Right ventricle myocardium inferior (tissue), 1 donor: Measurements from ENCODE around the gene ADARB2. TPM values are rescaled to one million over a fixed set of nuclear protein-coding genes. Genes with fewer than 3 reads are reported as not detected.

ENCODE experiments used
- ATAC-seq: fragments of 200-7000 bp; cut with Tn5 transposase; one replicate; pipeline ENCODE4 v1.9.1; 2020; ENCODE audit warnings: mild to moderate bottlenecking, moderate library complexity
- DNase-seq: peaks from one replicate; pipeline ENCODE4 v3.0.0; 2021; ENCODE audit errors: missing footprints
- intact Hi-C: fragments of 100-400 bp; cut with DNase I; formaldehyde crosslinking; loops from one replicate; pipeline ENCODE4 v1.11.0; 2022
- total RNA-seq: library from RNA; stranded (reverse); fragmentation: NEBNext Ultra II Directional; extraction: Animal tissue kit (Norgen Biotek cat#: 25700); gene quantifications from one replicate; pipeline ENCODE4 v1.2.1, GENCODE V29; 2021
- donor health status: DM: no; HTN: yes; CAD: no; lungs with severe emphysema.

Gene ADARB2
- total RNA-seq, 1 donor from 2014 or later, result 0.19 TPM

GRCh38 chr10:1696106-1696505 is 41.2 kb downstream of the ADARB2 start:
- intact Hi-C loops, result no loop called here
- ATAC-seq (no peak), DNase-seq (no peak)

GRCh38 chr10:1690086-1690485 is 47.2 kb downstream of the ADARB2 start:
- intact Hi-C loops, result no loop called here
- no peak for ATAC-seq
- no peak for DNase-seq

GRCh38 chr10:1688531-1688930 is 48.8 kb downstream of the ADARB2 start:
- ATAC-seq, result no peak
- no peak for DNase-seq
- intact Hi-C loops, result no loop called here

- intact Hi-C loops, result no loop called here
- ATAC-seq (no peak), DNase-seq (no peak)
Observed at GRCh38 chr10:1687623-1688150, 49.6 kb downstream of the ADARB2 start.

GRCh38 chr10:1687190-1687589 is 50.1 kb downstream of the ADARB2 start:
- DNase-seq (no peak), ATAC-seq (no peak)
- intact Hi-C loops, result no loop called here

- intact Hi-C loops, result no loop called here
- ATAC-seq (no peak), DNase-seq (no peak)
Observed at GRCh38 chr10:1686491-1686749, 50.9 kb downstream of the ADARB2 start.

- ATAC-seq (no peak), DNase-seq (no peak)
- intact Hi-C loops, result no loop called here
Observed at GRCh38 chr10:1685699-1686490, 51.4 kb downstream of the ADARB2 start.

- ATAC-seq, result no peak
- no peak for DNase-seq
- intact Hi-C loops, result no loop called here
Observed at GRCh38 chr10:1684991-1685390, 52.3 kb downstream of the ADARB2 start.

- intact Hi-C loops, result no loop called here
- no peak for ATAC-seq
- DNase-seq, result no peak
Observed at GRCh38 chr10:1683649-1684048, 53.7 kb downstream of the ADARB2 start.

- DNase-seq, result no peak
- intact Hi-C loops, result no loop called here
- no peak for ATAC-seq
Observed at GRCh38 chr10:1679821-1680650, 57.3 kb downstream of the ADARB2 start.

- intact Hi-C loops, result no loop called here
- no peak for DNase-seq
- ATAC-seq, result no peak
Observed at GRCh38 chr10:1678084-1678483, 59.2 kb downstream of the ADARB2 start.

- DNase-seq, result no peak
- no peak for ATAC-seq
- intact Hi-C loops, result no loop called here
Observed at GRCh38 chr10:1677307-1677939, 59.9 kb downstream of the ADARB2 start.

GRCh38 chr10:1674501-1674900 is 62.8 kb downstream of the ADARB2 start:
- ATAC-seq (no peak), DNase-seq (no peak)
- intact Hi-C loops, result no loop called here

GRCh38 chr10:1673568-1674345 is 63.6 kb downstream of the ADARB2 start:
- DNase-seq, result no peak
- intact Hi-C loops, result no loop called here

GRCh38 chr10:1672001-1672781 is 65.1 kb downstream of the ADARB2 start:
- no peak for DNase-seq
- intact Hi-C loops, result no loop called here
- no peak for ATAC-seq

More at GRCh38 chr10:1673568-1674345, 63.6 kb downstream of the ADARB2 start:
- no peak for ATAC-seq

GRCh38 chr10:1671366-1672000 is 65.8 kb downstream of the ADARB2 start:
- ATAC-seq (no peak), DNase-seq (no peak)
- intact Hi-C loops, result no loop called here

- DNase-seq, result no peak
- no peak for ATAC-seq
- intact Hi-C loops, result no loop called here
Observed at GRCh38 chr10:1670541-1671365, 66.6 kb downstream of the ADARB2 start.
